ENCODE data around the gene SLC35F2.

Gene SLC35F2

GRCh38 chr11:107808521-107808920 is 50.1 kb downstream of the SLC35F2 start:
- DNase-seq (ENCODE audit: low read depth in 2 of 2): no peak
- no peak overlapping the region for H3K4me3 ChIP-seq (replicated peaks in 1 of 2; ENCODE audit: low read depth in 2 of 2, low read length in 2 of 2)
- no peak for TF ChIP-seq CTCF (IDR thresholded peaks at IDR 0.05; ENCODE audit: low read depth, low read length)

GRCh38 chr11:107804971-107805370 is 53.6 kb downstream of the SLC35F2 start:
- TF ChIP-seq CTCF (IDR thresholded peaks at IDR 0.05; ENCODE audit: low read depth, low read length): no peak
- no peak for DNase-seq (ENCODE audit: low read depth in 2 of 2)
- H3K4me3 ChIP-seq (replicated peaks in 1 of 2; ENCODE audit: low read depth in 2 of 2, low read length in 2 of 2): no peak overlapping the region

- TF ChIP-seq CTCF (IDR thresholded peaks at IDR 0.05; ENCODE audit: low read depth, low read length): no peak
- no peak overlapping the region for H3K4me3 ChIP-seq (replicated peaks in 1 of 2; ENCODE audit: low read depth in 2 of 2, low read length in 2 of 2)
- no peak for DNase-seq (ENCODE audit: low read depth in 2 of 2)
These were observed 54.4 kb downstream of the SLC35F2 start for GRCh38 chr11:107804211-107804610.

GRCh38 chr11:107801641-107802040 is 56.9 kb downstream of the SLC35F2 start:
- TF ChIP-seq CTCF (IDR thresholded peaks at IDR 0.05; ENCODE audit: low read depth, low read length): no peak
- H3K4me3 ChIP-seq (replicated peaks in 1 of 2; ENCODE audit: low read depth in 2 of 2, low read length in 2 of 2): no peak overlapping the region
- no peak for DNase-seq (ENCODE audit: low read depth in 2 of 2)

GRCh38 chr11:107799218-107799859 is 59.2 kb downstream of the SLC35F2 start:
- H3K4me3 ChIP-seq (replicated peaks in 1 of 2; ENCODE audit: low read depth in 2 of 2, low read length in 2 of 2): no peak overlapping the region
- peak; percentile 76 to 78 for DNase-seq (ENCODE audit: low read depth in 2 of 2)
- peak; percentile 97 for TF ChIP-seq CTCF (IDR thresholded peaks at IDR 0.05; ENCODE audit: low read depth, low read length)

GRCh38 chr11:107792049-107792443 is 66.5 kb downstream of the SLC35F2 start:
- H3K4me3 ChIP-seq (replicated peaks in 1 of 2; ENCODE audit: low read depth in 2 of 2, low read length in 2 of 2): no peak overlapping the region
- no peak for TF ChIP-seq CTCF (IDR thresholded peaks at IDR 0.05; ENCODE audit: low read depth, low read length)
- DNase-seq (ENCODE audit: low read depth in 2 of 2): no peak
